Retinal pigment epithelial cell (primary cell): ENCODE measurements around the gene SPEM3.

Experiments used
- DNase-seq: peaks from one replicate; pipeline ENCODE4 v3.0.0-alpha.2; 2010; ENCODE audit warnings: low read depth
- H3K4me3 ChIP-seq: 2 replicates; pipeline ENCODE4 v1.5.1; 2011; ENCODE audit warnings: mild to moderate bottlenecking, low read length, control low read depth, moderate library complexity
- TF ChIP-seq, protein P1 (sequence below): conservative IDR thresholded peaks from 2 replicates; pipeline ENCODE4 v1.5.1; 2011; ENCODE audit warnings: low read depth, low read length, control low read depth, inconsistent platforms

Gene SPEM3

DNA sequence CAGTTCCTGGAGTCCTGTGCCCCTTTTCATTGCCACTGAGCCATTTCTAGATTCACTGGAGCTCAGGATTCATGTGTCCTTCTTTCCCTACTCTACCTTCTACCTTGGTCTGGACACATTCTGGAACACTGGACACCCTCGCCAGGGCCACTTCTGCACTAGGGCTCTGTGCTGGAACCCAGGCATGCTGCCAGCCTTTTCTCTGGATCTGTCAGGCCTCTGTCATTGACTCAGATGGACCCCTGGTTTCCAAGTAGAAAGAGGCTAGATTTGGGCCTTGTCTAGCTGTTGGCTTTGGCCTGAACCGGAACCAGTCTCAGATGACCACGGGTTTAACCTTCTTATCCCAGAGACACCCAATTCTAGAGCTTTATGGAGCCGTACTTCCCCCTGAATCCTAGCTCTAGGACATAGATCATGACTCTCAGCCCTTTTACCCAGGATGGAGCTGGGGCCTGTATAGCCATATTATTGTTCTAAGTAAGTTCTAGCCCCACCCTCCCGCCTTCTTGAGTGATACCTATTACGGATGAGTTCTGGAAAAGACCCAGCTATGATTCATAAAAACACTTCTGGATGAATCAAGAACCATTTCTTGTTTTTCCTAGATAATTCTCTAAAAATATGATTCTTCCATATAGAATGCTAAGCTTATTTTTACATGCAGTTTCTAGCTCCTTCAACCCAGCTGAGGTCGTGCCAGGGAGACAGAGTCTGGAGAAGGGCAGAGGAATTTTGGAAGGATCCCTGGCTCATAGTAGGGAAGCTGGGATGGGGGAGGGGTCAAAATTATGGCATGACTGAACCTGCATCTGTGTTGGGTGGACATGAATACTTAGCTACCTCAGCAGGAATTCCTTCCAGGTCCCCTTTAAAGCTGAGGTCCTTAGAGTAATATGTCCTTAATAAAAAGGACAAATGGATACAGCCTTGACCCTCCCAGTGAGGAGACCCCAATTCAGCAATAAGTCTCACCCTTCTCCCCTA, 15.1 kb downstream of the SPEM3 start:
- TF ChIP-seq, protein P1, sequence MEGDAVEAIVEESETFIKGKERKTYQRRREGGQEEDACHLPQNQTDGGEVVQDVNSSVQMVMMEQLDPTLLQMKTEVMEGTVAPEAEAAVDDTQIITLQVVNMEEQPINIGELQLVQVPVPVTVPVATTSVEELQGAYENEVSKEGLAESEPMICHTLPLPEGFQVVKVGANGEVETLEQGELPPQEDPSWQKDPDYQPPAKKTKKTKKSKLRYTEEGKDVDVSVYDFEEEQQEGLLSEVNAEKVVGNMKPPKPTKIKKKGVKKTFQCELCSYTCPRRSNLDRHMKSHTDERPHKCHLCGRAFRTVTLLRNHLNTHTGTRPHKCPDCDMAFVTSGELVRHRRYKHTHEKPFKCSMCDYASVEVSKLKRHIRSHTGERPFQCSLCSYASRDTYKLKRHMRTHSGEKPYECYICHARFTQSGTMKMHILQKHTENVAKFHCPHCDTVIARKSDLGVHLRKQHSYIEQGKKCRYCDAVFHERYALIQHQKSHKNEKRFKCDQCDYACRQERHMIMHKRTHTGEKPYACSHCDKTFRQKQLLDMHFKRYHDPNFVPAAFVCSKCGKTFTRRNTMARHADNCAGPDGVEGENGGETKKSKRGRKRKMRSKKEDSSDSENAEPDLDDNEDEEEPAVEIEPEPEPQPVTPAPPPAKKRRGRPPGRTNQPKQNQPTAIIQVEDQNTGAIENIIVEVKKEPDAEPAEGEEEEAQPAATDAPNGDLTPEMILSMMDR, result no peak
- H3K4me3 ChIP-seq, result no peak overlapping the region
- no peak for DNase-seq

DNA sequence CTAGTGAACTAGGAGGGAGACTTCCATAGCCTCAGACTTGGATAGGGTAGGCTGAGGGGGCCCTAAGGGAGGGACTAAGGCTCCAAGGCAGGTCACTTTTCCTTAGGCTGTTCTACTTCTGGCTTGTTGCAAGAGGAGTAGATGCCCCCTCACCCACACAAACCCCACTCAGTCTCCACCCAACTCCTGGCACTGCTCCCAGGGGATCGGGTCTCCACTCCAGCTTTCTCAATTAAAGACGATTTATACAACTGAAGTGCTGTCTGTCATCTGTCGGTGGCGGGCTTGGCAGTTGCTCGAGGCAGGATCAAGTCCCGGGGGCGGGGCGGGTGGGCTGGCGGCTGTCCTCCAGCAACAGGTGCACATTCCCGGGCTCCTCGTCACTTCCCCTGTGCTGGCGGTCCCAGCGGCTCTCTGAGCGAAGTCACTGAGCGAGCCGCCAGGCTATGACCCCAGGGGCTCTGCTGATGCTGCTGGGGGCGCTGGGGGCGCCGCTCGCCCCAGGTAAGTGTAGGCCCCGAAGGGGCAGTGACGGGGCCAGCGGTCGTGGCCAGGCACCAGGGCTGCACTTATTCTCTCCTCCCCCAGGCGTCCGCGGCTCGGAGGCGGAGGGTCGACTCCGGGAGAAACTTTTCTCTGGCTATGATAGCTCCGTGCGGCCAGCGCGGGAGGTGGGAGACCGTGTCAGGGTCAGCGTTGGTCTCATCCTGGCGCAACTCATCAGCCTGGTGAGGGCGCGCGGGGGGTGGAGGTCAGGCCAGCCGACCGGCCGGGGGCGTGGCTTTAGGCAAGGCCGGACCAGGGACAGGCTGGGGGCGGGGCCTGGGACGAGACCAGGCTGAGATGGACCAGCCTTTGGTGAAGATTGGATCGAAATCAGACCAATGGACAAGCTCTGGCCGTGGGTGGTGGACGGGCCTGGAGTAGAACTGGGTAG, 16.3 kb downstream of the SPEM3 start, which contains the start of gene CHRNB1:
TSS of gene CHRNB1 (plus strand) at position 380 of the 937 bp plus-strand sequence. CDS start at position 447, 67 bp downstream.
- peak within 1 kb of the TSS; percentile 57 for H3K4me3 ChIP-seq
- TF ChIP-seq, protein P1, result peak; percentile 4
- DNase-seq, result no peak

DNA sequence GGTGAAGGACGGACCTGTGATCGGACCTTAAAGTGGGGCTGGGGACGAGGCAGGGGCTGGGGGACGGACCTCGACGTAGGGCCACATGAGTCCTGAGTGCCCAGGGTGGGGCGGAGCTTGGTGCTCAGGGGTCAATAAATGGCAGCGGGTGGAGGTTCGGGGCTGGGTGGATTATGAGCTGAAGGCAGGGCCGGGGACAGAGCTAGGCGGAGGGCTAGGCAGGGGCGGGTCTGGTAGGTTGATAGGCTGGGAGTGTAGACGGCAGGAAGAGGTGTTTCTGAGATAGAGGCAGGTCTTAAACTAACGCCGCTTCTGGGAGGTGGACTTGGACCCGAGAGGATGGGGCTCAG, 16.9 kb downstream of the SPEM3 start:
- H3K4me3 ChIP-seq, result peak overlapping the region; percentile 57
- TF ChIP-seq, protein P1, result no peak
- no peak for DNase-seq

DNA sequence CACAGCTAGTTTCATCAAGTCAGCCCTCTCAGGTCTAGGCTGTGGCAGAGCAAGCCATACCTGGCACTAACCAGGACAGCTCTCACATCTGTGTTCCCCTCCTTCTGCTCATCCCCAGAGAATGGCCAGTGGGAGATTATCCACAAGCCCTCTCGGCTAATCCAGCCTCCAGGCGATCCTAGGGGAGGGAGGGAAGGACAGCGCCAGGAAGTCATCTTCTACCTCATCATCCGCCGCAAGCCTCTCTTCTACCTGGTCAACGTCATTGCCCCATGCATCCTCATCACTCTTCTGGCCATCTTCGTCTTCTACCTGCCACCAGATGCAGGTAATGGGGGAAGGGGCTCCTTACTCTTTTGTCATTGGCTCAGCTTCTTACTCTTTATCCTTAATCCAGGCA, 19.8 kb downstream of the SPEM3 start:
- no peak for DNase-seq
- TF ChIP-seq, protein P1, result no peak
- no peak overlapping the region for H3K4me3 ChIP-seq

DNA sequence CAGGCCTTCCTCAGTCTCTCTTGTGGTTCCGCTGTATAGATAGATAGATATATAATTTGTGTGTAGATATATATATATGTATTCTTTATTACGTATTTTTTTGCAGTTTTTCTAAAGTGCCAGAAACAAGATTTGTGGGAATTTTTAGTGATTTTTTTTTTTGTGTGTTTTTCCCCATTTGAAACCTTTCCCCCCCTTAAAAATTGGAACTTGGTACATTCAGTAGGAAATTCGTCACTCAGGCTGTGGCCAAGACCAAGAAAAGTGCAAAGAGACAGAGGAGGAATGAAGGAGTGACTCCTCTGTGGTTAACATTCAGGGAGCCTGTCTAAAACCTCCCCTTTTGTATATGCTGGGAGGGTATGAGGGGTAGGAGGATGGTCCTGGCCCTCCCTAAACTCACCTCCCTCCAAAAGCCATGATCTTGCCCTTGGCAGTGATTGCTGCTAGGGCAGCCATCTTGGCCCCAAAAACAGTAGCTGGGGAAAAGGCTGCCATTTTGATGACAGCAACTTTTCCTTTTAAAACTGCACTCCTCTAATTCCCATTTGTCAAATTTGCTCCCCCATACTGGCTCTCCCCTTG, 31.4 kb downstream of the SPEM3 start:
- no peak for DNase-seq
- TF ChIP-seq, protein P1, result no peak
- no peak overlapping the region for H3K4me3 ChIP-seq

DNA sequence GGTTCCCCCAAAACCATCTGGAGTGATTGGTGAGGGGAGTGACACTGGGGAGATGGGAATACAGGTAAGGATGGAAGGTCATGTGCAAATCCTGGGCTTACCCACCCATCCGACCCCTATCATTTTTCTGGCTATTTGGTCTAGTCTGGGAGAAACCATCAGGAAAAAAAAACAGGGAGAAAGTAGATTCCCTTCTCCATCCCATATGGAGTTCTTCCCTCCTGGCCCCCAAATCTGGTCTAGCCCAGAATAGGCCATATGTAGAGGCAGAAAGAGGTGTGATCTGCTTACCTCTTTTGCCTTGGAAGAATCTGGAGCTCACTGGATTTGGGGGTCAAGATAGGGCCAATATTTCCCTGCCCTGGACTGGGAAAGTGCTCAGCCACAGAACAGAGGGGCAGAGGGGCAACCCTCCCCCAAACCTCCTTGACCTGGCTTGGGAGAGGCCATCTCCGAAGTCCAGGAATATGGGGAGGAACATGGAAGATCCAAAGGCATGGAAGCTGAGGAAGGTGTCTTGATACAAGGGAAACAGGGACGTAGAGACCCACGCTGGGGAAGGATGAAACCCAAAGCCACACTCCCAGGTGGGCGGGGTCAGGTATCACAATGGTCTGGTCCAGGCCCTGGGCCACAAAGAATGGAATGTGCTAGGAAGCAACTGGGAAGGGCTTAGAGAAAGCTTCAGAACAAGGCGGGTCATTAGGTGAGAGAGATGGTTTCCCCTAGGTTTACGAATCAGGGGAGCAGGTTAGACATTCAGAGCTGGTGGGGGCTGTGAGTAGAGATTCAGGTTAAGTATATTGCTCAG, 32.4 kb downstream of the SPEM3 start:
- H3K4me3 ChIP-seq, result no peak overlapping the region
- TF ChIP-seq, protein P1, result no peak
- DNase-seq, result no peak
